B cell (primary cell): ENCODE measurements around the gene HOXB6. TPM values are rescaled to one million over a fixed set of nuclear protein-coding genes. Genes with fewer than 3 reads are reported as not detected.

Source experiments
- ATAC-seq: fragments of 200-7000 bp; cut with Tn5 transposase; one replicate; pipeline ENCODE4 v1.10.0; 2021; ENCODE audit warnings: low read depth, mild to moderate bottlenecking, moderate number of reproducible peaks, moderate library complexity
- CTCF ChIA-PET: fragments of 350-600 bp; sonication (Branson Sonifier 250); formaldehyde crosslinking; loops from one replicate; lab custom pipeline; 2021; ENCODE audit warnings: antibody characterized with exemption, inconsistent platforms; lab: Charles Lee
- POLR2A ChIA-PET: fragments of 350-600 bp; sonication (Branson Sonifier 250); formaldehyde crosslinking; loops from one replicate; lab custom pipeline; 2021; ENCODE audit warnings: antibody characterized with exemption; lab: Charles Lee
- DNase-seq: peaks from one replicate; pipeline ENCODE4 v3.0.0; 2013
- H2AFZ ChIP-seq: 2 replicates; pipeline ENCODE4 v1.6.1; 2012; ENCODE audit warnings: mild to moderate bottlenecking, low read depth, low read length; ENCODE audit not compliant: insufficient read depth, poor library complexity, severe bottlenecking
- H3K27ac ChIP-seq, 2 donors: 1 replicate in 1 of 2; 2 replicates in 1 of 2; pipeline ENCODE4 v1.5.1; 2012 to 2013; ENCODE audit warnings: low read length in 2 of 2, mild to moderate bottlenecking in 2 of 2, moderate library complexity in 1 of 2
- H3K27me3 ChIP-seq, 4 experiments: fragments of 200-600 bp in 1 of 4; sonication (generic) in 1 of 4; replicated peaks in 1 of 4; 1 replicate in 2 of 4; 2 replicates in 2 of 4; pipeline versions ENCODE4 v1.6.1 to v1.7.0; 2013 to 2016; ENCODE audit warnings: low read length in 3 of 4, mild to moderate bottlenecking in 2 of 4, mixed read lengths in 1 of 4, moderate library complexity in 1 of 4; ENCODE audit not compliant: insufficient read depth in 4 of 4, control insufficient read depth in 3 of 4; ENCODE audit errors: control extremely low read depth in 1 of 4
- H3K36me3 ChIP-seq, 2 experiments: replicated peaks in 1 of 2; 1 replicate in 1 of 2; 2 replicates in 1 of 2; pipeline versions ENCODE4 v1.6.1 to v1.7.1; 2013; ENCODE audit warnings: low read length in 1 of 2; ENCODE audit not compliant: insufficient read depth in 2 of 2, control insufficient read depth in 1 of 2; ENCODE audit errors: control extremely low read depth in 1 of 2, extremely low read depth in 1 of 2
- H3K4me1 ChIP-seq, 2 donors: fragments of 200-600 bp in 1 of 2; sonication (generic) in 1 of 2; 1 replicate in 1 of 2; 2 replicates in 1 of 2; pipeline versions ENCODE4 v1.5.1 to v1.6.1; 2013 to 2017; ENCODE audit warnings: low read length in 2 of 2; ENCODE audit not compliant: control insufficient read depth in 2 of 2, insufficient read depth in 2 of 2
- H3K4me2 ChIP-seq: replicated peaks from 2 replicates; pipeline ENCODE3; 2012; ENCODE audit warnings: mild to moderate bottlenecking, low read depth, low read length; ENCODE audit not compliant: poor library complexity, severe bottlenecking
- H3K4me3 ChIP-seq, 5 experiments: fragments of 200-600 bp in 1 of 5; sonication (generic) in 1 of 5; 1 replicate in 3 of 5; 2 replicates in 2 of 5; pipeline versions ENCODE4 v1.5.1 to v1.7.0; 2011 to 2016; ENCODE audit warnings: low read length in 4 of 5, mild to moderate bottlenecking in 4 of 5, low read depth in 2 of 5, control low read depth in 1 of 5, moderate library complexity in 1 of 5; ENCODE audit not compliant: insufficient read depth in 1 of 5; ENCODE audit errors: control extremely low read depth in 1 of 5, extremely low read depth in 1 of 5
- H3K79me2 ChIP-seq: fragments of 200-600 bp; sonication (generic); one replicate; pipeline ENCODE4 v1.6.0; 2016; ENCODE audit warnings: low read length; ENCODE audit not compliant: control insufficient read depth, insufficient read depth
- H3K9ac ChIP-seq: fragments of 200-600 bp; sonication (generic); 2 replicates; pipeline ENCODE4 v1.6.1; 2017; ENCODE audit warnings: mild to moderate bottlenecking, low read length, moderate library complexity
- H3K9me3 ChIP-seq, 3 donors: one replicate each; pipeline versions ENCODE4 v1.6.1 to v1.7.1; 2013; ENCODE audit warnings: low read length in 2 of 3; ENCODE audit not compliant: control insufficient read depth in 2 of 3, insufficient read depth in 1 of 3; ENCODE audit errors: control extremely low read depth in 1 of 3
- H4K20me1 ChIP-seq: 2 replicates; pipeline ENCODE4 v1.6.0; 2012; ENCODE audit warnings: mild to moderate bottlenecking, low read length; ENCODE audit not compliant: insufficient read depth, control insufficient read depth, poor library complexity, severe bottlenecking
- H3K27ac Mint-ChIP-seq: one replicate; pipeline ENCODE4 v1.8.0; 2021; ENCODE audit warnings: mixed read lengths
- H3K27me3 Mint-ChIP-seq: one replicate; pipeline ENCODE4 v1.8.0; 2021; ENCODE audit warnings: mixed read lengths
- H3K4me1 Mint-ChIP-seq: one replicate; pipeline ENCODE4 v1.8.0; 2021; ENCODE audit warnings: mixed read lengths
- H3K4me3 Mint-ChIP-seq: one replicate; pipeline ENCODE4 v1.8.0; 2021; ENCODE audit warnings: mixed read lengths
- H3K9me3 Mint-ChIP-seq: one replicate; pipeline ENCODE4 v1.8.0; 2022; ENCODE audit warnings: mixed read lengths; ENCODE audit not compliant: insufficient read depth
- EZH2 ChIP-seq: IDR thresholded peaks from 2 replicates; pipeline ENCODE4 v1.6.1; 2012; ENCODE audit warnings: borderline replicate concordance, low read depth, mild to moderate bottlenecking, moderate library complexity, low read length; ENCODE audit not compliant: insufficient read depth, poor library complexity, severe bottlenecking
- WGBS: methylation state at CpG from one replicate; pipeline ENCODE4 v1.1.5; 2013; ENCODE audit warnings: missing lambda C conversion rate; ENCODE audit not compliant: insufficient coverage; 5-methylcytosine and 5-hydroxymethylcytosine counted together
- intact Hi-C: fragments of 100-400 bp; cut with micrococcal nuclease; formaldehyde crosslinking; loops from one replicate; pipeline ENCODE4 v1.10.0; 2022
- polyA plus RNA-seq: library from polyadenylated mRNA; depleted of rRNA; stranded (reverse); fragments of >200 nt; gene quantifications from 2 replicates; pipeline ENCODE4 v1.2.3, GENCODE V29; 2012
- total RNA-seq, 2 donors: library from RNA; stranded (reverse); fragments of 120-200 nt in 1 of 2; gene quantifications; 1 replicate in 1 of 2; 2 replicates in 1 of 2; pipeline versions ENCODE4 v1.2.3 to v1.2.4, GENCODE V29; 2013 to 2022
- TF ChIP-seq, protein P1 (sequence below): fragments of 200-600 bp; IDR thresholded peaks from one replicate; pipeline ENCODE4 v1.8.0; 2022; ENCODE audit warnings: antibody characterized with exemption, mild to moderate bottlenecking

HOXB6 gene
- total and polyA plus RNA-seq, 2 donors (not counting 1 experiment from before 2014, with no cell fraction given): 0.10 TPM; not detected in 1

- no peak overlapping the region for H3K4me3 ChIP-seq
- no peak for DNase-seq
- peaks cover 9% of the 10 kb centered on the region for H3K4me1 Mint-ChIP-seq
- H3K9ac ChIP-seq: no peak overlapping the region
- no peak for TF ChIP-seq EZH2
- TF ChIP-seq, protein P1, sequence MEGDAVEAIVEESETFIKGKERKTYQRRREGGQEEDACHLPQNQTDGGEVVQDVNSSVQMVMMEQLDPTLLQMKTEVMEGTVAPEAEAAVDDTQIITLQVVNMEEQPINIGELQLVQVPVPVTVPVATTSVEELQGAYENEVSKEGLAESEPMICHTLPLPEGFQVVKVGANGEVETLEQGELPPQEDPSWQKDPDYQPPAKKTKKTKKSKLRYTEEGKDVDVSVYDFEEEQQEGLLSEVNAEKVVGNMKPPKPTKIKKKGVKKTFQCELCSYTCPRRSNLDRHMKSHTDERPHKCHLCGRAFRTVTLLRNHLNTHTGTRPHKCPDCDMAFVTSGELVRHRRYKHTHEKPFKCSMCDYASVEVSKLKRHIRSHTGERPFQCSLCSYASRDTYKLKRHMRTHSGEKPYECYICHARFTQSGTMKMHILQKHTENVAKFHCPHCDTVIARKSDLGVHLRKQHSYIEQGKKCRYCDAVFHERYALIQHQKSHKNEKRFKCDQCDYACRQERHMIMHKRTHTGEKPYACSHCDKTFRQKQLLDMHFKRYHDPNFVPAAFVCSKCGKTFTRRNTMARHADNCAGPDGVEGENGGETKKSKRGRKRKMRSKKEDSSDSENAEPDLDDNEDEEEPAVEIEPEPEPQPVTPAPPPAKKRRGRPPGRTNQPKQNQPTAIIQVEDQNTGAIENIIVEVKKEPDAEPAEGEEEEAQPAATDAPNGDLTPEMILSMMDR: no peak
- no peak overlapping the region for H3K27ac Mint-ChIP-seq
- ATAC-seq: no peak
- WGBS: 100% methylated on average over 1 of the region's 2 CpGs
- H3K9me3 ChIP-seq: peaks cover 0 to 6% (median 0%) of the 10 kb centered on the region in 3 donors
- H3K4me2 ChIP-seq: no peak overlapping the region
- peaks cover 0 to 69% (median 25%) of the 10 kb centered on the region in 4 experiments for H3K27me3 ChIP-seq
- H3K4me3 Mint-ChIP-seq: no peak overlapping the region
- no peaks in the 10 kb centered on the region for H3K79me2 ChIP-seq
- H2AFZ ChIP-seq: no peak overlapping the region
- intact Hi-C loops: no loop called here
- ChIA-PET CTCF (interaction anchor here (1.3 kb wide), 1 partner anchor 216 kb away, joined by 3 read pairs; no protein-coding TSS in a partner anchor), POLR2A (no interaction called here)
- peaks cover 5 to 8% of the 10 kb centered on the region in 2 donors for H3K4me1 ChIP-seq
- peaks cover 20% of the 10 kb centered on the region for H3K27me3 Mint-ChIP-seq
- H4K20me1 ChIP-seq: no peaks in the 10 kb centered on the region
- no peaks in the 10 kb centered on the region for H3K9me3 Mint-ChIP-seq
- H3K27ac ChIP-seq: no peak overlapping the region
- H3K36me3 ChIP-seq: no peaks in the 10 kb centered on the region
These were observed 37.0 kb downstream of the HOXB6 start for GRCh38 chr17:48567646-48568354.

GRCh38 chr17:48567209-48567608, 37.6 kb downstream of the HOXB6 start:
- intact Hi-C loops: no loop called here
- Mint-ChIP-seq H3K9me3 (no peaks in the 10 kb centered on the region), H3K4me3 (no peak overlapping the region), H3K27ac (no peak overlapping the region), H3K4me1 (peaks cover 9% of the 10 kb centered on the region), H3K27me3 (peaks cover 20% of the 10 kb centered on the region)
- POLR2A ChIA-PET: no interaction called here
- Histone ChIP-seq H3K9me3 (peaks cover 0 to 6% (median 0%) of the 10 kb centered on the region in 3 donors), H3K79me2 (no peaks in the 10 kb centered on the region), H3K27me3 (peaks cover 0 to 71% (median 26%) of the 10 kb centered on the region in 4 experiments), H3K4me2 (no peak overlapping the region), H3K4me3 (no peak overlapping the region), H4K20me1 (no peaks in the 10 kb centered on the region), H3K27ac (no peak overlapping the region), H3K4me1 (peaks cover 5 to 8% of the 10 kb centered on the region in 2 donors), H3K36me3 (no peaks in the 10 kb centered on the region), H2AFZ (no peak overlapping the region), H3K9ac (no peak overlapping the region)
- TF ChIP-seq, protein P1: no peak
- TF ChIP-seq EZH2: no peak
- ATAC-seq (no peak), DNase-seq (no peak)
- 82% methylated on average over 6 of the region's 6 CpGs for WGBS
- CTCF ChIA-PET: no interaction called here
